Choroid plexus epithelial cell (primary cell): ENCODE data around the gene IDH3B.
"Not testable (repeated sequence)": the region's sequence is repeated elsewhere in the genome, so short reads cannot be mapped to it uniquely, and the experiment has no call there.

Experiments
- DNase-seq: peaks from one replicate; pipeline ENCODE4 v3.0.0-alpha.2; 2010; ENCODE audit warnings: low read depth
- H3K4me3 ChIP-seq: 2 replicates; pipeline ENCODE4 v1.5.1; 2011; ENCODE audit warnings: low read depth, mild to moderate bottlenecking, control low read depth, low read length, moderate library complexity
- CTCF ChIP-seq: conservative IDR thresholded peaks from 2 replicates; pipeline ENCODE4 v1.5.1; 2011; ENCODE audit warnings: low read depth, mild to moderate bottlenecking, control low read depth, inconsistent platforms, low read length, moderate library complexity

Gene IDH3B

GRCh38 chr20:2698912-2699311 lies 34.9 kb upstream of the IDH3B start:
- DNase-seq, result no peak
- H3K4me3 ChIP-seq, result no peak overlapping the region
- TF ChIP-seq CTCF, result no peak

- DNase-seq, result no peak
- H3K4me3 ChIP-seq, result no peak overlapping the region
- no peak for TF ChIP-seq CTCF
These were observed 34.3 kb upstream of the IDH3B start for GRCh38 chr20:2698186-2698817.

- no peak for TF ChIP-seq CTCF
- no peak overlapping the region for H3K4me3 ChIP-seq
- no peak for DNase-seq
These were observed 33.8 kb upstream of the IDH3B start for GRCh38 chr20:2697768-2698167.

- no peak for DNase-seq
- TF ChIP-seq CTCF, result no peak
- H3K4me3 ChIP-seq, result no peak overlapping the region
These were observed 32.6 kb upstream of the IDH3B start for GRCh38 chr20:2696646-2697045.

GRCh38 chr20:2695984-2696525 lies 32.0 kb upstream of the IDH3B start:
- not testable (repeated sequence) for H3K4me3 ChIP-seq, DNase-seq

GRCh38 chr20:2695206-2695983 lies 31.4 kb upstream of the IDH3B start:
- H3K4me3 ChIP-seq, result no peak overlapping the region
- no peak for DNase-seq
- TF ChIP-seq CTCF, result no peak

GRCh38 chr20:2694519-2694918 lies 30.5 kb upstream of the IDH3B start:
- no peak for TF ChIP-seq CTCF
- no peak for DNase-seq

More at GRCh38 chr20:2694519-2694918, 30.5 kb upstream of the IDH3B start:
- H3K4me3 ChIP-seq, result no peak overlapping the region
